ENCODE results near the gene LSAMP.
"Not testable (repeated sequence)": the region's sequence is repeated elsewhere in the genome, so short reads cannot be mapped to it uniquely, and the experiment has no call there.

Gene LSAMP

GRCh38 chr3:116241677-116242076 lies 203.6 kb downstream of the LSAMP start:
- DNase-seq (ENCODE audit: low read depth in 2 of 2) = no peak

- no peak for DNase-seq (ENCODE audit: low read depth in 2 of 2)
These were observed 205.0 kb downstream of the LSAMP start for GRCh38 chr3:116240261-116240660.

- no peak for DNase-seq (ENCODE audit: low read depth in 2 of 2)
These were observed 206.3 kb downstream of the LSAMP start for GRCh38 chr3:116238846-116239565.

- no peak for DNase-seq (ENCODE audit: low read depth in 2 of 2)
These were observed 211.5 kb downstream of the LSAMP start for GRCh38 chr3:116233711-116234357.

- DNase-seq (ENCODE audit: low read depth in 2 of 2) = no peak
These were observed 214.8 kb downstream of the LSAMP start for GRCh38 chr3:116230431-116231020.

- no peak for DNase-seq (ENCODE audit: low read depth in 2 of 2)
These were observed 219.0 kb downstream of the LSAMP start for GRCh38 chr3:116226266-116226665.

GRCh38 chr3:116216761-116217160 lies 228.5 kb downstream of the LSAMP start:
- DNase-seq (ENCODE audit: low read depth in 2 of 2) = no peak

GRCh38 chr3:116211901-116212300 lies 233.4 kb downstream of the LSAMP start:
- no peak for DNase-seq (ENCODE audit: low read depth in 2 of 2)

- DNase-seq (ENCODE audit: low read depth in 2 of 2) = not testable (repeated sequence)
These were observed 236.5 kb downstream of the LSAMP start for GRCh38 chr3:116208830-116209229.

GRCh38 chr3:116200956-116201690 lies 244.2 kb downstream of the LSAMP start:
- no peak for DNase-seq (ENCODE audit: low read depth in 2 of 2)

- no peak for DNase-seq (ENCODE audit: low read depth in 2 of 2)
These were observed 246.2 kb downstream of the LSAMP start for GRCh38 chr3:116199063-116199462.

GRCh38 chr3:116198087-116198486 lies 247.2 kb downstream of the LSAMP start:
- no peak for DNase-seq (ENCODE audit: low read depth in 2 of 2)

- no peak for DNase-seq (ENCODE audit: low read depth in 2 of 2)
These were observed 252.8 kb downstream of the LSAMP start for GRCh38 chr3:116192464-116192863.

- DNase-seq (ENCODE audit: low read depth in 2 of 2) = no peak
These were observed 253.9 kb downstream of the LSAMP start for GRCh38 chr3:116191409-116191808.

- no peak for DNase-seq (ENCODE audit: low read depth in 2 of 2)
These were observed 255.2 kb downstream of the LSAMP start for GRCh38 chr3:116190095-116190494.

- no peak for DNase-seq (ENCODE audit: low read depth in 2 of 2)
These were observed 257.0 kb downstream of the LSAMP start for GRCh38 chr3:116188231-116188785.

GRCh38 chr3:116186049-116186448 lies 259.2 kb downstream of the LSAMP start:
- no peak for DNase-seq (ENCODE audit: low read depth in 2 of 2)

GRCh38 chr3:116181159-116181558 lies 264.1 kb downstream of the LSAMP start:
- DNase-seq (ENCODE audit: low read depth in 2 of 2) = no peak

- DNase-seq (ENCODE audit: low read depth in 2 of 2) = no peak
These were observed 266.2 kb downstream of the LSAMP start for GRCh38 chr3:116179091-116179490.

- no peak for DNase-seq (ENCODE audit: low read depth in 2 of 2)
These were observed 268.2 kb downstream of the LSAMP start for GRCh38 chr3:116176974-116177555.

GRCh38 chr3:116166121-116166520 lies 279.2 kb downstream of the LSAMP start:
- no peak for DNase-seq (ENCODE audit: low read depth in 2 of 2)

GRCh38 chr3:116165641-116166040 lies 279.6 kb downstream of the LSAMP start:
- DNase-seq (ENCODE audit: low read depth in 2 of 2) = no peak
